Peyer's patch (tissue), 4 donors: ENCODE results near the gene FNDC5. TPM values are rescaled to one million over a fixed set of nuclear protein-coding genes. Genes with fewer than 3 reads are reported as not detected.

ENCODE experiments used
- DNase-seq, 3 donors: peaks; one replicate each; pipeline ENCODE4 v3.0.0-alpha.2; 2017 to 2019
- H3K27ac ChIP-seq, 4 donors: fragments of 200-600 bp; sonication (generic); one replicate each; pipeline ENCODE4 v1.5.1; 2016 to 2019
- H3K27me3 ChIP-seq, 2 donors: fragments of 200-600 bp; sonication (generic); one replicate each; pipeline ENCODE4 v1.5.1; 2019
- H3K36me3 ChIP-seq, 3 donors: fragments of 200-600 bp; sonication (generic); one replicate each; pipeline ENCODE4 v1.5.1; 2016 to 2019
- H3K4me1 ChIP-seq, 4 donors: fragments of 200-600 bp; sonication (generic); one replicate each; pipeline ENCODE4 v1.5.1; 2016 to 2019
- H3K4me3 ChIP-seq, 4 donors: fragments of 200-600 bp; sonication (generic); 1 replicate in 3 of 4; 2 replicates in 1 of 4; pipeline ENCODE4 v1.5.1; 2016 to 2019; ENCODE audit warnings: mild to moderate bottlenecking in 1 of 4
- H3K9me3 ChIP-seq, 4 donors: fragments of 200-600 bp; sonication (generic); one replicate each; pipeline ENCODE4 v1.5.1; 2016 to 2019; ENCODE audit warnings: mild to moderate bottlenecking in 1 of 4
- CTCF ChIP-seq, 6 experiments: fragments of 450-650 bp in 4 of 6; fragments of 200-600 bp in 2 of 6; sonication (generic) in 1 of 6; IDR thresholded peaks; one replicate each; pipeline ENCODE4 v1.5.1; 2017 to 2019; ENCODE audit warnings: antibody characterized with exemption in 6 of 6, mild to moderate bottlenecking in 3 of 6, moderate library complexity in 1 of 6
- POLR2A ChIP-seq, 2 donors: fragments of 450-650 bp; IDR thresholded peaks; one replicate each; pipeline ENCODE4 v1.5.1; 2017; ENCODE audit warnings: antibody characterized with exemption in 2 of 2, mild to moderate bottlenecking in 2 of 2, moderate library complexity in 2 of 2
- total RNA-seq, 4 donors: library from RNA; depleted of rRNA; stranded (reverse); fragments of >200 nt; gene quantifications; one replicate each; pipeline ENCODE4 v1.1.0, GENCODE V29; 2016

The FNDC5 gene
- total RNA-seq, 4 donors from 2014 or later = 1.8 TPM; not detected in 3

GRCh38 chr1:32881291-32881690, 10.6 kb upstream of the FNDC5 start:
- Histone ChIP-seq H3K9me3 (no peaks in the 10 kb centered on the region), H3K36me3 (no peaks in the 10 kb centered on the region), H3K27ac (no peak overlapping the region), H3K4me1 (peaks cover 0 to 13% (median 1%) of the 10 kb centered on the region in 4 donors), H3K27me3 (peaks cover 0 to 7% of the 10 kb centered on the region in 2 donors), H3K4me3 (no peak overlapping the region)
- DNase-seq = no peak
- TF ChIP-seq CTCF (IDR thresholded peaks at IDR 0.05) (no peak), POLR2A (IDR thresholded peaks at IDR 0.05) (no peak)

GRCh38 chr1:32878637-32879041, 7.9 kb upstream of the FNDC5 start:
- H3K36me3 ChIP-seq = no peaks in the 10 kb centered on the region
- H3K27me3 ChIP-seq = no peaks in the 10 kb centered on the region
- H3K4me3 ChIP-seq = no peak overlapping the region
- H3K4me1 ChIP-seq = peaks cover 0 to 5% (median 0%) of the 10 kb centered on the region in 4 donors
- no peaks in the 10 kb centered on the region for H3K9me3 ChIP-seq
- TF ChIP-seq CTCF (IDR thresholded peaks at IDR 0.05) = no peak
- no peak for TF ChIP-seq POLR2A (IDR thresholded peaks at IDR 0.05)
- DNase-seq = no peak
- H3K27ac ChIP-seq = no peak overlapping the region

- Histone ChIP-seq H3K27me3 (no peaks in the 10 kb centered on the region), H3K4me1 (peaks cover 0 to 5% (median 0%) of the 10 kb centered on the region in 4 donors), H3K27ac (no peak overlapping the region), H3K4me3 (no peak overlapping the region), H3K36me3 (no peaks in the 10 kb centered on the region), H3K9me3 (no peaks in the 10 kb centered on the region)
- TF ChIP-seq CTCF (IDR thresholded peaks at IDR 0.05) = no peak
- TF ChIP-seq POLR2A (IDR thresholded peaks at IDR 0.05) = no peak
- DNase-seq = no peak
Measured at GRCh38 chr1:32878183-32878582, 7.5 kb upstream of the FNDC5 start.

- H3K27ac ChIP-seq = no peak overlapping the region
- no peak for DNase-seq
- no peak overlapping the region for H3K4me3 ChIP-seq
- H3K36me3 ChIP-seq = no peaks in the 10 kb centered on the region
- no peak for TF ChIP-seq CTCF (IDR thresholded peaks at IDR 0.05)
- no peak for TF ChIP-seq POLR2A (IDR thresholded peaks at IDR 0.05)
- peaks cover 0 to 8% (median under 1%) of the 10 kb centered on the region in 4 donors for H3K4me1 ChIP-seq
- H3K9me3 ChIP-seq = no peaks in the 10 kb centered on the region
- H3K27me3 ChIP-seq = no peaks in the 10 kb centered on the region
Measured at GRCh38 chr1:32877211-32878110, 6.7 kb upstream of the FNDC5 start.

- no peaks in the 10 kb centered on the region for H3K36me3 ChIP-seq
- no peak overlapping the region for H3K4me3 ChIP-seq
- H3K27ac ChIP-seq = no peak overlapping the region
- H3K9me3 ChIP-seq = no peaks in the 10 kb centered on the region
- TF ChIP-seq CTCF (IDR thresholded peaks at IDR 0.05) (peak; percentile 39 to 89 (median 82)), POLR2A (IDR thresholded peaks at IDR 0.05) (no peak)
- peaks cover 0 to 5% of the 10 kb centered on the region in 2 donors for H3K27me3 ChIP-seq
- DNase-seq = peak; percentile 33 to 82 (median 80)
- peaks cover 0 to 12% (median 3%) of the 10 kb centered on the region in 4 donors for H3K4me1 ChIP-seq
Measured at GRCh38 chr1:32876341-32877210, 5.9 kb upstream of the FNDC5 start.
